ENCODE measurements around the gene HPSE2. TPM values are rescaled to one million over a fixed set of nuclear protein-coding genes. Genes with fewer than 3 reads are reported as not detected.

HPSE2 gene
- total RNA-seq, 1 experiment from 2014 or later: not detected

GRCh38 chr10:99085358-99085757, 150.3 kb downstream of the HPSE2 start:
- intact Hi-C loops (cut with micrococcal nuclease; ENCODE audit: unreplicated experiment): no loop called here
- no peaks in the 10 kb centered on the region for H3K36me3 ChIP-seq (ENCODE audit: low read depth)
- no peak for DNase-seq
- H3K4me1 ChIP-seq (replicated peaks; ENCODE audit: insufficient read depth): no peaks in the 10 kb centered on the region
- no TSS peak for BruUV-seq (replicated peaks)
- H3K4me2 ChIP-seq: no peak overlapping the region
- no peaks in the 10 kb centered on the region for H3F3A ChIP-seq (ENCODE audit: insufficient read depth, low read depth)
- TF ChIP-seq, protein P1, sequence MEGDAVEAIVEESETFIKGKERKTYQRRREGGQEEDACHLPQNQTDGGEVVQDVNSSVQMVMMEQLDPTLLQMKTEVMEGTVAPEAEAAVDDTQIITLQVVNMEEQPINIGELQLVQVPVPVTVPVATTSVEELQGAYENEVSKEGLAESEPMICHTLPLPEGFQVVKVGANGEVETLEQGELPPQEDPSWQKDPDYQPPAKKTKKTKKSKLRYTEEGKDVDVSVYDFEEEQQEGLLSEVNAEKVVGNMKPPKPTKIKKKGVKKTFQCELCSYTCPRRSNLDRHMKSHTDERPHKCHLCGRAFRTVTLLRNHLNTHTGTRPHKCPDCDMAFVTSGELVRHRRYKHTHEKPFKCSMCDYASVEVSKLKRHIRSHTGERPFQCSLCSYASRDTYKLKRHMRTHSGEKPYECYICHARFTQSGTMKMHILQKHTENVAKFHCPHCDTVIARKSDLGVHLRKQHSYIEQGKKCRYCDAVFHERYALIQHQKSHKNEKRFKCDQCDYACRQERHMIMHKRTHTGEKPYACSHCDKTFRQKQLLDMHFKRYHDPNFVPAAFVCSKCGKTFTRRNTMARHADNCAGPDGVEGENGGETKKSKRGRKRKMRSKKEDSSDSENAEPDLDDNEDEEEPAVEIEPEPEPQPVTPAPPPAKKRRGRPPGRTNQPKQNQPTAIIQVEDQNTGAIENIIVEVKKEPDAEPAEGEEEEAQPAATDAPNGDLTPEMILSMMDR (conservative IDR thresholded peaks at IDR 0.05): no peak
- TF ChIP-seq EZH2 (IDR thresholded peaks at IDR 0.05; ENCODE audit: low read depth): no peak
- no peaks in the 10 kb centered on the region for H3K9me2 ChIP-seq (ENCODE audit: insufficient read depth)
- H3K79me2 ChIP-seq (ENCODE audit: low read depth): no peaks in the 10 kb centered on the region
- no peaks in the 10 kb centered on the region for H3K27me3 ChIP-seq (ENCODE audit: insufficient read depth, low read depth)
- CTCF ChIA-PET: no interaction called here
- H2AFZ ChIP-seq: no peak overlapping the region
- no peak overlapping the region for H3K4me3 ChIP-seq
- no peaks in the 10 kb centered on the region for H3K9me3 ChIP-seq (ENCODE audit: insufficient read depth, low read depth)
- H3K27ac ChIP-seq: no peak overlapping the region
- no peaks in the 10 kb centered on the region for H4K20me1 ChIP-seq (ENCODE audit: insufficient read depth)
- POLR2A ChIA-PET (ENCODE audit: unreplicated experiment): no interaction called here

- intact Hi-C loops (cut with micrococcal nuclease; ENCODE audit: unreplicated experiment): no loop called here
- Histone ChIP-seq H3K4me3 (no peak overlapping the region), H3K36me3 (ENCODE audit: low read depth) (no peaks in the 10 kb centered on the region), H2AFZ (no peak overlapping the region), H3K79me2 (ENCODE audit: low read depth) (no peaks in the 10 kb centered on the region), H3F3A (ENCODE audit: insufficient read depth, low read depth) (no peaks in the 10 kb centered on the region), H3K4me1 (replicated peaks; ENCODE audit: insufficient read depth) (no peaks in the 10 kb centered on the region), H3K27me3 (ENCODE audit: insufficient read depth, low read depth) (no peaks in the 10 kb centered on the region), H3K27ac (no peak overlapping the region), H3K9me3 (ENCODE audit: insufficient read depth, low read depth) (no peaks in the 10 kb centered on the region), H3K4me2 (no peak overlapping the region), H3K9me2 (ENCODE audit: insufficient read depth) (no peaks in the 10 kb centered on the region), H4K20me1 (ENCODE audit: insufficient read depth) (no peaks in the 10 kb centered on the region)
- ChIA-PET CTCF (no interaction called here), POLR2A (ENCODE audit: unreplicated experiment) (no interaction called here)
- no TSS peak for BruUV-seq (replicated peaks)
- DNase-seq: no peak
- TF ChIP-seq, protein P1 (conservative IDR thresholded peaks at IDR 0.05): no peak
- TF ChIP-seq EZH2 (IDR thresholded peaks at IDR 0.05; ENCODE audit: low read depth): no peak
These were observed 151.5 kb downstream of the HPSE2 start for GRCh38 chr10:99084161-99084560.

DNA sequence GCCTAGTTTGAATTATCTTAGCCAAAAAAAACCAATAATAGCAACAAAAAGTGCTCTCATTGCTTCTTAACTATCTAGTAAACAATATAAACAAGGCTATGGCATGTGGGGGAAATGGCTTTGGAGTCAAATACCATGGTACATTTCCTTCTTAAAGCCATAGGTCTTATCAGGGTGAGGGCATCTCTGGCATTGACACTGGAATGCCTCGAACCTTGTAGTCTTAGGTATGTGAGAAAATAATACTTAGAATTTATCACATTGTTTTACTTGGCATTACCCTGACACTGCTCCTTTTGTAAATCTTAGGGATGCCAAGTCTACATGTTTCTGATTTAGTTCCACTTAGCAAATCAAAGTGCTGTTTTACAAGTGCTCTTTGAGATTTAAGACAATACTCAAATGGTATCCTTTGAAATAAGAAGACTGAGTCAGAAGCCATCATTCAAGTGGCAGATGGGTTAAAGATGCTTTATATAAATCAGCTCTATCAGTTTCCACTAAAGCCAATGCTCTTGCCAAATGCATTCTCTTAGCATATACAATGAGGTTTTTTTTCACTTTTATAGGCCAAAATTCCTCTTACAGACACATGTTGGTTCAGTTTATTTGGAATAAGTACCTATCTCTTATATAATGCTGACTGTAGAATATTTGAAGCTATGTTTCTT, 155.2 kb downstream of the HPSE2 start:
- intact Hi-C loops (cut with micrococcal nuclease; ENCODE audit: unreplicated experiment): no loop called here
- Histone ChIP-seq H2AFZ (no peak overlapping the region), H3K79me2 (ENCODE audit: low read depth) (no peaks in the 10 kb centered on the region), H4K20me1 (ENCODE audit: insufficient read depth) (no peaks in the 10 kb centered on the region), H3K27ac (no peak overlapping the region), H3K4me2 (no peak overlapping the region), H3K4me1 (replicated peaks; ENCODE audit: insufficient read depth) (no peaks in the 10 kb centered on the region), H3K27me3 (ENCODE audit: insufficient read depth, low read depth) (no peaks in the 10 kb centered on the region), H3K9me3 (ENCODE audit: insufficient read depth, low read depth) (no peaks in the 10 kb centered on the region), H3K4me3 (no peak overlapping the region), H3K36me3 (ENCODE audit: low read depth) (no peaks in the 10 kb centered on the region), H3K9me2 (ENCODE audit: insufficient read depth) (no peaks in the 10 kb centered on the region), H3F3A (ENCODE audit: insufficient read depth, low read depth) (no peaks in the 10 kb centered on the region)
- CTCF ChIA-PET: no interaction called here
- TF ChIP-seq EZH2 (IDR thresholded peaks at IDR 0.05; ENCODE audit: low read depth): no peak
- TF ChIP-seq, protein P1 (conservative IDR thresholded peaks at IDR 0.05): no peak
- POLR2A ChIA-PET (ENCODE audit: unreplicated experiment): no interaction called here
- DNase-seq: no peak
- BruUV-seq (replicated peaks): no TSS peak

Measured in PC-9 (cell line).